HL-60 (cell line): ENCODE results near the gene TMEM72.

Experiments used
- DNase-seq, 2 experiments: peaks; one replicate each; pipeline ENCODE4 v3.0.0-alpha.2; 2010 to 2020; ENCODE audit warnings: low read depth in 1 of 2, low spot score in 1 of 2
- H3K27ac ChIP-seq: fragments of 250-450 bp; sonication (Bioruptor Pico); replicated peaks from 2 replicates; pipeline ENCODE4 v1.5.1; 2020; ENCODE audit warnings: mild to moderate bottlenecking, moderate library complexity
- H3K27me3 ChIP-seq: fragments of 250-450 bp; sonication (Bioruptor Pico); 2 replicates; pipeline ENCODE4 v1.5.1; 2021; ENCODE audit warnings: mild to moderate bottlenecking, moderate library complexity; ENCODE audit not compliant: insufficient read depth, poor library complexity, severe bottlenecking
- H3K4me3 ChIP-seq: replicated peaks from 2 replicates; pipeline ENCODE4 v1.5.1; 2011; ENCODE audit warnings: mild to moderate bottlenecking, control low read depth, low read length; ENCODE audit not compliant: insufficient read depth
- CTCF ChIP-seq: IDR thresholded peaks from one replicate; pipeline ENCODE4 v1.5.1; 2011; ENCODE audit warnings: low read length, control low read depth, inconsistent platforms; ENCODE audit not compliant: insufficient read depth
- GABPA ChIP-seq: IDR thresholded peaks from 2 replicates; pipeline ENCODE4 v1.6.1; 2012; ENCODE audit warnings: low read depth
- POLR2AphosphoS5 ChIP-seq: IDR thresholded peaks from 2 replicates; pipeline ENCODE4 v1.6.1; 2012; ENCODE audit warnings: low read depth
- REST ChIP-seq: IDR thresholded peaks from 2 replicates; pipeline ENCODE4 v1.6.1; 2012; ENCODE audit warnings: low read depth; ENCODE audit not compliant: insufficient replicate concordance
- SPI1 ChIP-seq: IDR thresholded peaks from 2 replicates; pipeline ENCODE4 v1.6.1; 2012; ENCODE audit warnings: low read depth, mild to moderate bottlenecking, borderline replicate concordance

Gene TMEM72

DNA sequence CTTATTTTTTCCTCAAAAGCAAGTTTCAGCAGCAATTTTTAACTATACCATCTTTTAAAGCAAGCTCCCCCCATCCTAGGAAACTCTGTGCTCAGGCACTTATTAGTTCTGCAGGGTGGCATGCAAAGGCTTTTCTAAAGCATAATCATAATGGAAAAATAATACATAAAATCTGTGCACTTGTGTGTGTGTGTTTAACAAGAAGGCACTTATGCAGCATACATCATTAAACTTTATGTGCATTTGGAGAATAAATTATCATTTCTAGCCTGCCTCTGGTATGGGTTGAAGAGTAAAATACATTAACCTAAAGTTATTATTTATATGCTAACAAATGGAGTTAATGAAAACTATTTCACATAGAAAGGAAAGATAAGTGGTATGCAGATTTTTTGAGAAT, 42.9 kb downstream of the TMEM72 start:
- Histone ChIP-seq H3K27ac (no peak overlapping the region), H3K4me3 (no peak overlapping the region), H3K27me3 (no peaks in the 10 kb centered on the region)
- TF ChIP-seq POLR2AphosphoS5 (no peak), CTCF (no peak), SPI1 (no peak), GABPA (no peak), REST (no peak)
- no peak for DNase-seq

DNA sequence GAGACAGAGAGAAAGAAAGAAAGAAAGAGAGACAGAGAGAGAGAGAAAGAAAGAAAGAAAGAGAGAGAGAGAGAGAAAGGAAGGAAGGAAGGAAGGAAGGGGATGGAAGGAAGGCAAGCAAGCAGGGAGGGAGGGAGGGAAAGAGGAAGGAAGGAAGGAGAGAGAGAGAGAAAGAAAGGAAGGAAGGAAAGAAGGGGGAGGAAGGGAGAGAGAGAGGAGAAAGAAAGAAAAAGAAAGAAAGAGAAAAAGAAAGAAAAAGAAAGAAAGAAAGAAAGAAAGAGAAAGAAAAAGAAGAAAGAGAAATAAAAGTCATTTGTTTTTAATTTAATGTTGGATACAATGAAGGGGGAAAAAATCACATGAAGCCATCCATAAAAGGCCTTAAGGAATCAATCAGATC, 43.8 kb downstream of the TMEM72 start:
- TF ChIP-seq GABPA (no peak), POLR2AphosphoS5 (no peak), SPI1 (no peak), REST (no peak), CTCF (no peak)
- Histone ChIP-seq H3K4me3 (no peak overlapping the region), H3K27me3 (no peaks in the 10 kb centered on the region), H3K27ac (no peak overlapping the region)
- no peak for DNase-seq

DNA sequence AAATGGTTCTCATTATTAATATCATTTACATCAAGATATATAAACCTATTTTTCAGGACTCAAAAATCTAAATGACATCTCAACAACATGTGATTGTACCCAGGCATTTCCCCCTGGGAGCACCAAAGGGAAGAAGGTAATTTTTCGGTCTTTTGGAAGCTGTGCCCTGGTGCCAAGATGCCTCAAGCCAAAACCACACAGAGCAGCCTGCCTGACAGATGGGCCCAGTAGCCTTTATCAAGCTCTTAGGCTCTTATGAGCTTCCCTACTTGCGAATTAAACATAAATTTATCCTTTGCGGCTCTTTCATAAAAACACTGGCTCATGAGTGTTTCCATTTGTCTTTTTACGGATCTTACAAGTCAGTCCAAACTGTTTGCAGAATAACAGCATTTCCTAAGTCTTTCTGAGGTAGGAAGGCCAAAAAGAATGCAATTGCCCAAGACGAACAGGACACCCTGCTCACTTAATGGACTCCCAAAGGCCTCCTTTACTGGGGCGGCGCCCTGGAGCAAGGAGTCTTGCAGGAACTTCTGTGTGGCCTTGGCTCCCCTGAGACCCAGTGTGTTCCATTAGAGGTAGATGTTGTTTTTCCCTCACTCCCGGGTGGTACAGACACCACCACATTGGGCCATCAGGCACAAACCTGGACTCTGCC, 44.4 kb downstream of the TMEM72 start:
- H3K27me3 ChIP-seq: no peaks in the 10 kb centered on the region
- H3K4me3 ChIP-seq: no peak overlapping the region
- no peak overlapping the region for H3K27ac ChIP-seq
- TF ChIP-seq CTCF (no peak), GABPA (no peak), REST (no peak), POLR2AphosphoS5 (no peak), SPI1 (no peak)
- no peak for DNase-seq
